Measurements from ENCODE around the gene ABI3BP.

DNA sequence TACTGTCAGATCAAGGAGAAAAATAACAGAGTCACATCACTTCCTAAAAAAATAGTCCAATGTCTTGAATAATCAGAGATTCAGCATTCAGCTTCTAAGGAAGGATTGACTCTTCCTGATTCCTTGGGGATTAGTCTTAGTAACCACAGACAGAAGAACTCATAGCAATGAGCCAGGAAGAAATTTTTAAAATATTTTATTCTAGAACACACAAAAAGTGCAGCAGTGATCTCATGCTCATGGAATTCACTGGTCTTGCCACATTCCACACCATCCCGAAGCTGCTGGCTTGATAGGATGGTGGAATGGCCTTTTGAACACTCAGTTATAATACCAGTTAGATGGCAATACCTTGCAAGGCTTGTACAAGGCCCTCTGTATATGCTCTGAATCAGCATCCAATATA, 43.0 kb upstream of the ABI3BP start:
- TF ChIP-seq ZBTB33 (IDR thresholded peaks at IDR 0.05; ENCODE audit: extremely low read depth, insufficient replicate concordance, low read length) (no peak), MAX (IDR thresholded peaks at IDR 0.05) (no peak), POLR2AphosphoS5 (IDR thresholded peaks at IDR 0.05; ENCODE audit: low read depth, low read length) (no peak), ZNF274 (IDR thresholded peaks at IDR 0.05; ENCODE audit: low read depth, low read length) (no peak), CEBPB (IDR thresholded peaks at IDR 0.05; ENCODE audit: low read depth) (peak; percentile 64), SIN3A (IDR thresholded peaks at IDR 0.05; ENCODE audit: low read depth) (no peak)
- TF ChIP-seq, protein P1, sequence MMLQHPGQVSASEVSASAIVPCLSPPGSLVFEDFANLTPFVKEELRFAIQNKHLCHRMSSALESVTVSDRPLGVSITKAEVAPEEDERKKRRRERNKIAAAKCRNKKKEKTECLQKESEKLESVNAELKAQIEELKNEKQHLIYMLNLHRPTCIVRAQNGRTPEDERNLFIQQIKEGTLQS (IDR thresholded peaks at IDR 0.05) = peak; percentile 58; the same call in 1 of the 2 replicates
- TF ChIP-seq, protein P2, sequence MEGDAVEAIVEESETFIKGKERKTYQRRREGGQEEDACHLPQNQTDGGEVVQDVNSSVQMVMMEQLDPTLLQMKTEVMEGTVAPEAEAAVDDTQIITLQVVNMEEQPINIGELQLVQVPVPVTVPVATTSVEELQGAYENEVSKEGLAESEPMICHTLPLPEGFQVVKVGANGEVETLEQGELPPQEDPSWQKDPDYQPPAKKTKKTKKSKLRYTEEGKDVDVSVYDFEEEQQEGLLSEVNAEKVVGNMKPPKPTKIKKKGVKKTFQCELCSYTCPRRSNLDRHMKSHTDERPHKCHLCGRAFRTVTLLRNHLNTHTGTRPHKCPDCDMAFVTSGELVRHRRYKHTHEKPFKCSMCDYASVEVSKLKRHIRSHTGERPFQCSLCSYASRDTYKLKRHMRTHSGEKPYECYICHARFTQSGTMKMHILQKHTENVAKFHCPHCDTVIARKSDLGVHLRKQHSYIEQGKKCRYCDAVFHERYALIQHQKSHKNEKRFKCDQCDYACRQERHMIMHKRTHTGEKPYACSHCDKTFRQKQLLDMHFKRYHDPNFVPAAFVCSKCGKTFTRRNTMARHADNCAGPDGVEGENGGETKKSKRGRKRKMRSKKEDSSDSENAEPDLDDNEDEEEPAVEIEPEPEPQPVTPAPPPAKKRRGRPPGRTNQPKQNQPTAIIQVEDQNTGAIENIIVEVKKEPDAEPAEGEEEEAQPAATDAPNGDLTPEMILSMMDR (IDR thresholded peaks at IDR 0.05 in 2 of 3, conservative IDR thresholded peaks at IDR 0.05 in 1 of 3; ENCODE audit: borderline replicate concordance in 1 of 3, insufficient read depth in 1 of 3, low read depth in 2 of 3, low read length in 2 of 3) = no peak
